Naive B cell (primary cell): Measurements from ENCODE around the gene ICA1. TPM values are rescaled to one million over a fixed set of nuclear protein-coding genes. Genes with fewer than 3 reads are reported as not detected.
A peak's percentile ranks its signal among the peaks of the same experiment; 100 is the strongest.

ENCODE experiments used
- ATAC-seq, 2 donors: fragments of 150-1000 bp; cut with Tn5 transposase; 2 replicates each; pipeline ENCODE4 v1.10.0; 2021; ENCODE audit warnings: low read depth in 2 of 2, mild to moderate bottlenecking in 2 of 2, moderate library complexity in 2 of 2
- DNase-seq: peaks from one replicate; pipeline ENCODE4 v3.0.0; 2022
- H3K27ac Mint-ChIP-seq, 6 donors: one replicate each; pipeline ENCODE4 v1.8.0; 2020 to 2022; ENCODE audit warnings: mild to moderate bottlenecking in 6 of 6, mixed read lengths in 6 of 6, moderate library complexity in 5 of 6, inconsistent platforms in 2 of 6
- H3K27me3 Mint-ChIP-seq, 3 donors: one replicate each; pipeline ENCODE4 v1.8.0; 2021 to 2022; ENCODE audit warnings: mixed read lengths in 3 of 3, mild to moderate bottlenecking in 1 of 3
- H3K36me3 Mint-ChIP-seq, 2 donors: one replicate each; pipeline ENCODE4 v1.8.0; 2020 to 2022; ENCODE audit warnings: mixed read lengths in 2 of 2, inconsistent platforms in 1 of 2, mild to moderate bottlenecking in 1 of 2
- H3K4me1 Mint-ChIP-seq, 3 donors: one replicate each; pipeline ENCODE4 v1.8.0; 2020 to 2022; ENCODE audit warnings: mixed read lengths in 3 of 3, inconsistent platforms in 1 of 3, mild to moderate bottlenecking in 1 of 3, moderate library complexity in 1 of 3
- H3K4me3 Mint-ChIP-seq, 8 donors: one replicate each; pipeline ENCODE4 v1.8.0; 2020 to 2022; ENCODE audit warnings: mild to moderate bottlenecking in 8 of 8, mixed read lengths in 8 of 8, moderate library complexity in 8 of 8, inconsistent platforms in 2 of 8
- H3K9me3 Mint-ChIP-seq, 7 donors: one replicate each; pipeline ENCODE4 v1.8.0; 2020 to 2022; ENCODE audit warnings: mixed read lengths in 7 of 7, mild to moderate bottlenecking in 5 of 7, inconsistent platforms in 2 of 7, moderate library complexity in 1 of 7
- polyA plus RNA-seq, 6 donors: library from polyadenylated mRNA; unstranded; fragments of 300-500 nt; fragmentation: Illumina TruSeq; gene quantifications; one replicate each; pipeline ENCODE4 v1.2.3, GENCODE V29; 2021; ENCODE audit warnings: low read depth in 6 of 6

The ICA1 gene
- polyA plus RNA-seq, 6 donors from 2014 or later, result 0.13 to 0.22 (median 0.19) TPM; not detected in 2

DNA sequence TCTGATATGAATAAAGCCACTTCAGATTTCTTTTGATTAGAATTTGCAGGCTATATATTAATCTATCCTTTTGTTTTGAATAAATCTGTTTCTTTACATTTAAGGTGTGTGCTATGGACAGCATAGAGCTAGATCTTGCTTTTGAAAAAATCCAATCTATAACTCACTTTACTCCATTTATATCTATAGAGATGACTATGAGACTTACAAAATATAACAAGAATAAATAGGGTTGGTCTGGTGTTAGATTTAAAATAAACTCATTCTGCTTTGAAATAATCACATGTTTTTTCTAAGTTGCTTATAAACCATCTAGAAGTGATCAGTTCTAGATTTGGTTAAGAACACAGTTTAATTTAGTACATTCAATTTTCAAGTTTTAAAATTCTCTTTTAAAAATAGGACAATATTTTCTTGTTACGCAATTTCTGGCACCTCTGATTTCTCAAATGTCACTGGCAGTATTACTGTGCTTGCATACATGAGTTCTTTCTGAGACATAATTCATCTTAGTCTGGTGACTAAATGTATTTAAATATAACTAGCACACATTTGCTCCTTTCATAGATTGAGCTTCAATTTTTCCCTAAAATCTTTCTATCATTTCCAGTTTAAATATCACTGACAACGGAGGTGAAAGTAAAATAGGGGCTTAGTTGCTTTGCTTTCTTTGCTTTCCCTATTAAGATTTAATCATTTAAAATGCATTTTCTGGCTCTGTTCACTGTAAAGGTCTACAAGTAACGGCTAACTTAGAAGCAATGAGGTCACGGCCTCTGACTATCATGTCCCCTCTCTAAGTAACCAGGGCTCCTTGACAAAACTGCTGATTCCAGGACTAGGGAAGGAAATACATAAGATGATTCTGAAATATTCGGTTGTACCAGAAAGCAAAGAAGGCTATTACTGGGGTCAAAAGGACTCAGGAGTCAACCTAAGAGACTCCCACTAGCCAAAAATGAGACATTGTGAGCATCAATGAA lies 89.3 kb downstream of the ICA1 start:
- ATAC-seq (no peak), DNase-seq (no peak)
- Mint-ChIP-seq H3K4me3 (no peak overlapping the region), H3K9me3 (no peaks in the 10 kb centered on the region), H3K27me3 (no peaks in the 10 kb centered on the region), H3K4me1 (peaks cover 25 to 39% (median 30%) of the 10 kb centered on the region in 3 donors), H3K36me3 (no peaks in the 10 kb centered on the region), H3K27ac (no peak overlapping the region)

DNA sequence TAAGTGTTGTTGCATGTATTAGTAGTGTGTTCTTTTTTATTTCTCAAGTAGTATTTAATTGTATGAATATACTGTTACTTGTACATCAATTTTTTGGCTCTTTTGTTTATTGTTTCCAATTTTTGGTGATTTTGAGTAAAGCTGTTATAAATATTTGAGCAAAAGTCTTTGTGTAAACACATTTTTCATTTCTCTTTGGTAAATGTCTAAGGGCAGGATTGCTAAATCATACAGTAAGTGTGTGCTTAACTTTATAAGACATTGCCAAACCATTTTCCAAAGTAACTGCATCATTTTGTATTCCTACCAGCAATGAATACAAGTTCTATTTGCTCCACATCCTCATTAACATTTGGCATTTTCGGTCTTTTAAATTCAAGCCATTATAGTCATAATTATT lies 92.8 kb downstream of the ICA1 start:
- Mint-ChIP-seq H3K9me3 (no peaks in the 10 kb centered on the region), H3K4me3 (no peak overlapping the region), H3K36me3 (no peaks in the 10 kb centered on the region), H3K27ac (no peak overlapping the region), H3K4me1 (peaks cover 6 to 17% (median 16%) of the 10 kb centered on the region in 3 donors), H3K27me3 (no peaks in the 10 kb centered on the region)
- ATAC-seq (no peak), DNase-seq (no peak)

GRCh38 chr7:8168336-8168735 lies 93.6 kb downstream of the ICA1 start:
- Mint-ChIP-seq H3K27me3 (no peaks in the 10 kb centered on the region), H3K4me3 (no peak overlapping the region), H3K9me3 (no peaks in the 10 kb centered on the region), H3K36me3 (no peaks in the 10 kb centered on the region), H3K27ac (no peak overlapping the region), H3K4me1 (peaks cover 0 to 16% (median 11%) of the 10 kb centered on the region in 3 donors)
- ATAC-seq (no peak), DNase-seq (no peak)

DNA sequence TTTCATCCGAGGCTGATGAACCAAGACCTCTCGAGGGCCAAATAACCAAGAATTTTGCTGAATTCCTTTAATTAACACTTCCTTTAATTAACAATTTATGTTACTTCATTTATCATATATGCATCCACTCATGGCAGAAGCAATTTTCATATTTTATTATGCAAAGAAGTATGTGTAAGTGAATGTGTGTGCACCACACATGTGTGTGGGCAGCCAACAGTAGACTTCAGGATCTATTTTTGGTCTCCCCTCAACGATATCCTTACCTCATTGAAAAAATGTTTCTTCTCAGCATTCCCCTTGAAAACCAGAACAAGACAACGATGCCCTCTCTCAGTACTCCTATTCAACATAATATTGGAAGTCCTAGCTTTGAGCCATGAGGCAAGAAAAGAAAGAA lies 96.8 kb downstream of the ICA1 start:
- Mint-ChIP-seq H3K9me3 (no peaks in the 10 kb centered on the region), H3K4me3 (no peak overlapping the region), H3K4me1 (peaks cover 0 to 17% (median 11%) of the 10 kb centered on the region in 3 donors), H3K27ac (peak overlapping the region in 1 of 6 donors; percentile 45), H3K27me3 (no peaks in the 10 kb centered on the region), H3K36me3 (no peaks in the 10 kb centered on the region)
- ATAC-seq (no peak), DNase-seq (no peak)

DNA sequence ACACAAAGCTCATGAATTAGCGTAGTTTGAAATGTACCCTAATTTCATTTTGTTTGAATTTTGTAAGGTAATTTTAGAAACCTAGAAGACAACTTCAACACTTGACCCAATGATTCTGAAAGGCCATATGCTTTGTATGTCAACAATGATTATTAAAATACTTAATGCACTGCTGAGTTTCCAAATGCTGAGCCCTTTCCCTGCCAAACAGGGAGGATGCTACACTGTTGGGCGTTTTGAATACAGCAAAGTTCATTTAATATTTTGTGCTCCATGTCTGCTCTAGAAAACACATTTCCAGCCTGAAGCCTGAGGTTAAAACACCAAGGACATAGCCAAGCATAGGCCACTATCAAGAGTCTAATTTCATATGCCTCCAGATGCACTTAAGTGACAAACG lies 99.8 kb downstream of the ICA1 start:
- ATAC-seq, result no peak
- no peak for DNase-seq
- Mint-ChIP-seq H3K27ac (no peak overlapping the region), H3K27me3 (peaks cover 0 to 3% (median 0%) of the 10 kb centered on the region in 3 donors), H3K4me1 (peaks cover 0 to 17% (median 16%) of the 10 kb centered on the region in 3 donors), H3K4me3 (no peak overlapping the region), H3K9me3 (no peaks in the 10 kb centered on the region), H3K36me3 (no peaks in the 10 kb centered on the region)

- ATAC-seq, result no peak
- no peak overlapping the region for H3K4me3 Mint-ChIP-seq
- no peak overlapping the region for H3K27ac Mint-ChIP-seq
Measured at GRCh38 chr7:8161364-8161828, 100.6 kb downstream of the ICA1 start.

DNA sequence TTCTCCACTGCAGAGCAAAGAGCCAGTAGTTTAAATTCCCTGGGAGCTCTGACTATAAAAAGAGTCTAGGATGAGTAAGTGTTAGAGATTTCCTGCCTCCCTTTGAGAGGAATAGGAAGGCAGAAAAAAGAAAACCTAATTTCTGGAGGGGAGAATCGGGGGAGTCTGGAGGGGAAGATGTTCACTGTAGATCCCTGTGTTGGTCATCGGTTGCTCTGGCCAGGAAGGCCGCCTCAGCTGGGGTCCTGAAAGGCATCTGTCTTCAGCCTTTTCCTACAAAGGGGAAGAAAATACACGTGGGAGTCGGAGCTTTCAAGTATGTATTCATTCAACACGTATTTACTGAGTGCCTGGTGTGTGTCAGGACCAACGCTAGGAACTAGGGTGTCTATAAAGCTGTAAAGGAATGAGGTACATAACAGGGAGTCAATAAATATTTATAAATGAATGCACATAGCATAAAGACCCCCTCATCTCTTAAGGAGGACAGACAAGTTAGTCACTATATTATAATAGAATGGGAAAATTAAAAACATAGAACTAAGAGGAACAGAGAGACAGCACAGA lies 101.1 kb downstream of the ICA1 start:
- DNase-seq, result no peak
- no peak for ATAC-seq
- Mint-ChIP-seq H3K4me3 (no peak overlapping the region), H3K27me3 (peaks cover 0 to 4% (median 0%) of the 10 kb centered on the region in 3 donors), H3K9me3 (no peaks in the 10 kb centered on the region), H3K36me3 (no peaks in the 10 kb centered on the region), H3K27ac (peak overlapping the region in 2 of 6 donors; percentile 19 to 29), H3K4me1 (peaks cover 0 to 17% (median 16%) of the 10 kb centered on the region in 3 donors)

More at GRCh38 chr7:8161364-8161828, 100.6 kb downstream of the ICA1 start:
- Mint-ChIP-seq H3K9me3 (no peaks in the 10 kb centered on the region), H3K36me3 (no peaks in the 10 kb centered on the region), H3K4me1 (peaks cover 0 to 17% (median 16%) of the 10 kb centered on the region in 3 donors), H3K27me3 (peaks cover 0 to 4% (median 0%) of the 10 kb centered on the region in 3 donors)
- no peak for DNase-seq

DNA sequence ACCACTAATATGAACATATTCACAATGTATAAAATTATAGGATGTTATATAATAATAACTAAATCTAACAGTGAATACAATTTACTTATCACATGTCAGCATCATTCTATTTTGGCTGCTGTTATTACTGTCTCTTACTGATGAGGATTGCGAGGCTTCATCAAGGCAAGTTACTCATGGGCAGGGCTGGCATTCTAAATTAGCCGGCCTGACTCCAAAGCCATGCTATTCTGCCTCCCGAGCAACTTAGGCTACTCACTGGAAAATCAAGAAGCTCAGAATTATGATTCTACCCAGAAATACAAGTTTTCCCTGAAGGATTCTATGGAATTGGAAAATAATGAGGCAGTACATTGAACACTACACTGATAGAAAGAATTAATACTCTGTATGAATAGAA lies 101.7 kb downstream of the ICA1 start:
- Mint-ChIP-seq H3K4me3 (no peak overlapping the region), H3K27me3 (peaks cover 0 to 4% (median 0%) of the 10 kb centered on the region in 3 donors), H3K4me1 (peaks cover 0 to 15% (median 13%) of the 10 kb centered on the region in 3 donors), H3K27ac (no peak overlapping the region), H3K9me3 (no peaks in the 10 kb centered on the region), H3K36me3 (no peaks in the 10 kb centered on the region)
- ATAC-seq (no peak), DNase-seq (no peak)

DNA sequence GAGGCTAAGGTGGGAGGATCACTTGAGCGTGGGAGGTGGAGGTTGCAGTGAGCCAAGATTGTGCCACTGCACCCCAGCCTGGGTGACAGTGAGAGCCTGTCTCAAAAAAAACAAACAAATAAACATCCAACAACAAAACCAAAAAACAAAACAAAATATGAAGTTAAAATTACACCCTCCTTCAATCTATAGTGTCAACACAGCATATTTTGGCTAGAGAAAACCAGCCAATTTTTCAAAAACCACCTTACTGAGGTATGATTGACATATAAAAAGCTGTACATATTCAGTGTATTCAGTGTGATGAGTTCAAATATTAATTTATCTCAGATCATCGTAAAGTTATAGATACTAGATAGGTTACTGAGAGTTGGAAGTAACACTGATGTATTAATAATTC lies 102.4 kb downstream of the ICA1 start:
- Mint-ChIP-seq H3K4me3 (no peak overlapping the region), H3K27me3 (peaks cover 0 to 4% (median 0%) of the 10 kb centered on the region in 3 donors), H3K27ac (no peak overlapping the region), H3K36me3 (no peaks in the 10 kb centered on the region), H3K4me1 (peaks cover 0 to 10% (median 6%) of the 10 kb centered on the region in 3 donors), H3K9me3 (no peaks in the 10 kb centered on the region)
- no peak for ATAC-seq
- DNase-seq, result no peak

GRCh38 chr7:8157296-8157695 lies 104.7 kb downstream of the ICA1 start:
- H3K4me1 Mint-ChIP-seq, result peaks cover 2 to 5% (median 4%) of the 10 kb centered on the region in 3 donors
- DNase-seq (no peak), ATAC-seq (no peak)
- peaks cover 0 to 4% (median 0%) of the 10 kb centered on the region in 7 donors for H3K9me3 Mint-ChIP-seq
- H3K36me3 Mint-ChIP-seq, result peaks cover 0 to 6% of the 10 kb centered on the region in 2 donors
- H3K27me3 Mint-ChIP-seq, result peaks cover 0 to 4% (median 0%) of the 10 kb centered on the region in 3 donors
- H3K4me3 Mint-ChIP-seq, result no peak overlapping the region
- H3K27ac Mint-ChIP-seq, result peak overlapping the region in 1 of 6 donors; percentile 52

- ATAC-seq (no peak), DNase-seq (no peak)
- Mint-ChIP-seq H3K4me3 (no peak overlapping the region), H3K36me3 (peaks cover 0 to 6% of the 10 kb centered on the region in 2 donors), H3K9me3 (peaks cover 0 to 4% (median 0%) of the 10 kb centered on the region in 7 donors), H3K4me1 (peaks cover 4 to 6% (median 5%) of the 10 kb centered on the region in 3 donors), H3K27me3 (peaks cover 0 to 4% (median 0%) of the 10 kb centered on the region in 3 donors), H3K27ac (no peak overlapping the region)
Measured at GRCh38 chr7:8155836-8156235, 106.1 kb downstream of the ICA1 start.

DNA sequence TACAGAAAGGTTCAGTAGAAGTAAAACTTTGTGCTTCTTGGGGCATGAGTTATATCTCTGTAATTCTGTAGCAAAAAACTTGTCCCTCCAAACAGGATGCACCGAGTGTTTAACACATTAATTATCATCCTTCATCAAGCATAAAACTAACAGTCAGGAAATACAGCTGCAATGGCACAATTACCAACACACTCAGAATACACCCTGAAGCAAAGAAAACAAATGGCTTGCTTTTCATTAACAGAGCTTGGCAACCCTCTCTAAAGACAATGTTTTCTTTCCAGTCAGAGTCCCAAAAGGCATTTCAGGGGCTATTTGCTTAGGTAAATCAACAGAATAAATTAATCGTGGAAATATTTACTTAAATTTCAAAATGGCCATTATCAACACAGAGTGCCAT lies 107.7 kb downstream of the ICA1 start:
- Mint-ChIP-seq H3K36me3 (peaks cover 0 to 6% of the 10 kb centered on the region in 2 donors), H3K4me1 (peaks cover 13 to 20% (median 15%) of the 10 kb centered on the region in 3 donors), H3K4me3 (no peak overlapping the region), H3K27me3 (peaks cover 0 to 4% (median 0%) of the 10 kb centered on the region in 3 donors), H3K27ac (no peak overlapping the region), H3K9me3 (peaks cover 0 to 4% (median 0%) of the 10 kb centered on the region in 7 donors)
- DNase-seq (no peak), ATAC-seq (no peak)

- Mint-ChIP-seq H3K9me3 (peaks cover 0 to 4% (median 0%) of the 10 kb centered on the region in 7 donors), H3K27ac (peak overlapping the region in 2 of 6 donors; percentile 5 to 73), H3K4me3 (peak overlapping the region in 1 of 8 donors; percentile 22), H3K27me3 (peaks cover 0 to 4% (median 0%) of the 10 kb centered on the region in 3 donors), H3K4me1 (peaks cover 20 to 24% (median 20%) of the 10 kb centered on the region in 3 donors), H3K36me3 (peaks cover 0 to 6% of the 10 kb centered on the region in 2 donors)
- DNase-seq (no peak), ATAC-seq (no peak)
Measured at GRCh38 chr7:8152489-8153192, 109.3 kb downstream of the ICA1 start.
